ENCODE data around the gene EPS8L2.

- TF ChIP-seq CTCF (IDR thresholded peaks at IDR 0.05) = no peak
- no peak for TF ChIP-seq POLR2A (IDR thresholded peaks at IDR 0.05)
These were observed 39.4 kb downstream of the EPS8L2 start for GRCh38 chr11:745428-745827.

Data from prostate gland (tissue), 2 donors.